SK-MEL-5 (cell line): Measurements from ENCODE around the gene BMP4. TPM values are rescaled to one million over a fixed set of nuclear protein-coding genes. Genes with fewer than 3 reads are reported as not detected.

Experiments
- DNase-seq: peaks from one replicate; pipeline ENCODE4 v3.0.0-alpha.2; 2016; ENCODE audit warnings: low read depth, low spot score
- in situ Hi-C: cut with HindIII; loops from 2 replicates; pipeline ENCODE4 v1.10.0; 2016; ENCODE audit warnings: low sequenced_read_pairs, high pct_unique_total_duplicates, low pct_unique_long_range_greater_than_20kb
- total RNA-seq: library from RNA; depleted of rRNA; stranded (reverse); fragments of >200 nt; shearing (Covaris generic); gene quantifications from 2 replicates; pipeline ENCODE4 v1.2.3, GENCODE V29; 2014

The BMP4 gene
- total RNA-seq, 1 experiment from 2014 or later = 2.8 TPM

DNA sequence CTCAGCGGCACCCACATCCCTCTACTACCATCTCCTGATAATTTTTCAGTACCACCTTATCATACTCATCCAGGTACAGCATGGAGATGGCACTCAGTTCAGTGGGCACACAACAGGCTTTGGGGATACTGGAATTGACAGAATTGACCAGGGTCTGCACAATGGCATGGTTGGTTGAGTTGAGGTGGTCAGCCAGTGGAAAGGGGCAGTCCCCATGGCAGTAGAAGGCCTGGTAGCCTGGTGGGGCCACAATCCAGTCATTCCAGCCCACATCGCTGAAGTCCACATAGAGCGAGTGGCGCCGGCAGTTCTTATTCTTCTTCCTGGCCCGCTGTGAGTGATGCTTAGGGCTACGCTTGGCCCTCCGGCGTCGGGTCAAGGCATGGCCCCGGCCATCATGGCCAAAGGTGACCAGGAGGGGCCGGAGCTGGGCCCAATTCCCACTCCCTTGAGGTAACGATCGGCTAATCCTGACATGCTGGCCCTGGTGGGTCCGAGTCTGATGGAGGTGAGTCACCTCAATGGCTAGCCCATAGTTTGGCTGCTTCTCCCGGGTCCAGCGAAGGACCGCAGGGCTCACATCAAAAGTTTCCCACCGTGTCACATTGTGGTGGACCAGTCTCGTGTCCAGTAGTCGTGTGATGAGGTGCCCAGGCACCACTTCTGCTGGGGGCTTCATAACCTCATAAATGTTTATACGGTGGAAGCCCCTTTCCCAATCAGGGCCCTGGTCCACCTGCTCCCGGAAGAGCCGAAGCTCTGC, 6.4 kb downstream of the BMP4 start:
- in situ Hi-C loops = no loop called here

DNA sequence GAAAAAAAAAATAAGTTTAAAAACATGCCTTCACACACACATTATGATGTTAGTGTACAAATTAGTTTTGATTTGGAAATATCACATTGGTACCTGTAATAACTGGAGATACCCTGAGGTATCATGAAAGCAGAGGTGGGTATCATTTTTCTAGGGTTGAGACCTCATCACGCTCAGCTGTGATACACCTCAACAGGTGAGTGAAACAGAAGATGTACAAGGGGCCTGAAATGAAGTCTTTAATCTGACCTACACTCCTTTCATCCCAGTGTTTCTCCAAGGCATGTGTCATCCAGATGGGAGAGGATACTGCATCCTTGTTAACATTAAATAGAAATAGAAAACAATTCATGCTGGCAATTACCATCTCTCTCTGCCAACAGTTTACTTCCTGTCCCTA, 7.4 kb downstream of the BMP4 start:
- DNase-seq = no peak
- in situ Hi-C loops = no loop called here

More for the DNA sequence above, 6.4 kb downstream of the BMP4 start:
- no peak for DNase-seq

DNA sequence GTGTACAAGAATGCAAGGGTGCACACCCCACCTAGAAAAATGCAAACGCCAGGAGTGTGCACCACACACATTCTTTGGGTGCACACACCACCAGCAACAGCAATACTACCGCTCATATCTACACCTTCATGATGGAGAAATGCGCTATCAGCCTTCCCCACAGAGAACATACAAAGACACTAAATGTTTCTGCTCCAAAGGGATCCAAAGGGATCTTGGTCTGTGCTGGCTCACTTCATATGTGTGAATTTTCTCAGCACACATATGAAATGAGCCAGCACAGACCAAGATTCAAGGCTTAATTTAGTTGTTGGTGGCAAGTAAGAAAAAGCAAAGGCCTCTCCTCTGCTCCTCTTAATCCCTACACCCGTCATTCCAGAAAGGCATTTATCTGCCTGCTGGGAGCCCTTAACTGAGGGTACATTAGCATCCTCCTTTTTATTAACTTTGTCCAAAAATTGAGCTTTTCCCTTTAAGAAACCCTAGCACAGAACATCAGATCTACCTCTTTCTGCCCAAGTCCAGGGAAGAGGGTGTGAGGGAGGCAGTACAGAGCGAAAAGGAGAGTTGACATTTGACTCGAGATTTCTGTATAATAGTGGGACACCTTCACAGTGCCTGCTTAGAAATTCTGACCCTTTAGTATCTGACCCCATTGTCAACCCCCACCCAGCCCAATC, 8.3 kb downstream of the BMP4 start:
- DNase-seq = no peak
- in situ Hi-C loops = no loop called here

DNA sequence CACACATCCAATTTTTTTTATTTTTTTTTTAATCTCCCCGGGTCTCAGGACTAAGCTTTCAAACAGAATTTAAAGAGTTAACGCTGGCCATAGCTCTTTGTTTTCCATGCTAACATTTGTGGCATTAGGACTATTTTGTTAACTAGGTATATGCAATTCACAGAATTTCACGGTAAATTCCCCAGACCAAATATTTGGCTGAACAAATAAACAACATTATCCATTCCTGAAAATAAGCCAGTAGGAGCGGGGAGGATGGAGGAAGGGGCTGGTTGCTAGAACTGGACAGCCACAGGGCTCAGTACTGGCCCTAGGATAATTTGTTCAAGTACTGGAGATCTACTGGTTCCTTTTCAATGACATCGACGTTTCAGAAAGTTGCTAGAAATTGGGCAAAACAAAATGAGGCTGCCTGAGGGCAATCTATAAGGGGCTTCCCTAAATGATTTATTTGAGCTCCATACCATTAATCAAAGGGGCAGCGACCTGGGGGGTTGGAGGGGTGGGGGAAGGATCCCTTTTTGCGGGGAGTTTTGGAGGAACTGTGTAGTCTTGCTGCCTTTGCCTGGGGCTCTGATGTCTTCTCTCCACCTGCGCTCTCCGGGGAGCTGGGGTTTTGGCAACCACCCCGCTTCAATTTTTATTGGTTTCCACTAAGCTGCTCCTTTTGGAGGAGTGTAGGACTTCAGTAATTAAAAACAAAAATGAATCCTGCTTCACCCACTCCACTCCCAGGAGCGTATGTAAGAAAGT, 9.0 kb downstream of the BMP4 start:
- in situ Hi-C loops = no loop called here
- DNase-seq = no peak

DNA sequence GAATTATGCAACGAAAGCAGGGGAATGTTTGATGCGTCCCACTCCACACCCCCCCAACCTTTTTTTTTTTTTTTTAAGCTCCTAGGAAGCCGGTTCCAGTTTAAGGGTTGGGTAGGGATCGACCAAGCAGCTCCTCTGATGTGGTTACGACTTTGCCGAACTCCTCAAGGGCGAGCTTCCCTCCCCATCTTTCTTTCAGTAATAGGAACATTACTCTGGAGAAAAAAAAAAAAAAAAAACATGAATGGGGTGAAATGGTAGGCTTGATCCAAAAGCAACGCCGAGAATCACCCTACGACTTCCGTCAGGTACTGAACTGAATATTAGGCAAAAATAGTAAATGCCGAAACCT, 9.6 kb downstream of the BMP4 start:
- no peak for DNase-seq
- in situ Hi-C loops = no loop called here

DNA sequence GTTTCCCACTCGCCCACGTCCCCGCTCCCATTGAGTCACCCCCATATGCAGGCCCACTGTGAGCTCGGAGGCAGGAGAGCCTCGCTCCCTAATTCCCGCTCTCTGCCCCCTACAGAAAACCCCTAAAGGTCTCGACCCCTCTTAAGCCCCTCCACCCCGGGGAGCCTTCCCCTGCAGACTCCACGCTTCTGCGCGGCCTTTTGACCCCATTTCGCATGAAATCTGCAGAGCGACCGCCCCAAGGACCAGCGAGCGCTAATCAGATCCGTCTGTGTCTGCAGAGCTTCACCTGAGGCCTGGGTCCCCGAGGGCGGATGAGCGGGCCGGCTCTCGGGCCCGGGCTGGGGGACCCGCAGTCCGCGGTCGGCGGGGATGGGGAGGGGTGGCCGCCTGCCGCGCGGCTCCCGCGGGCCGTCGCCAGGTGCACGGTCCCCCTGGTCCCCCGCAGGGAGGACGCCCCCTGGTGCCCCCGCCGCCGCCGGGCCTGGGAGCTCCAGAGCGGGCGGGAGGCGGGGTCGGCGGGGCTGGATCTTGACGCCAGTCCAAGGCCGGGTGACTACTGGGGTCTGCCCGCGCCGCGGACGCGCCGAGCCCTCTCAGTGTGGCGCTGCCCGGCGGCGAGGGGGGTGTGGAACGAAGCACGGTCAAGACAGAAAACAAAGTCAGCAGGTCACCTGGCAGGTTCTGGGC, 10.1 kb downstream of the BMP4 start:
- in situ Hi-C loops = no loop called here

DNA sequence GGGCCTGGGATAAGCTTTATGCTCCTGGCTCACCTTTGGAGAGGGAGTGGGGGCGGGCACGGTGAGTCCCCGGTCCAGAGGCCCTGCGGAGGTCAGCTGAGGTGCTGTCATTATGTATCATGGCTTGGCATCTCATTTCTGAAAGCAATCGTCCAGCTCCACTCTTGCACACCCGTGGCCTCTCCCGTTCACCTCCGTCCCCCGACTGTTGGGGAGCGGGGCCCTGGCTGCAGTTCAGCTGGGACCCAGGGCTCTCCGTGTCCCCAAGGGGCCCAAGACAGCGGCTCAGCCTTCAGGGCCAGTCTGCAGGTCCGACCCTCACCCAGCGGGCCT, 10.6 kb downstream of the BMP4 start:
- in situ Hi-C loops = no loop called here
- DNase-seq = no peak

More for the DNA sequence above, 10.1 kb downstream of the BMP4 start:
- no peak for DNase-seq

DNA sequence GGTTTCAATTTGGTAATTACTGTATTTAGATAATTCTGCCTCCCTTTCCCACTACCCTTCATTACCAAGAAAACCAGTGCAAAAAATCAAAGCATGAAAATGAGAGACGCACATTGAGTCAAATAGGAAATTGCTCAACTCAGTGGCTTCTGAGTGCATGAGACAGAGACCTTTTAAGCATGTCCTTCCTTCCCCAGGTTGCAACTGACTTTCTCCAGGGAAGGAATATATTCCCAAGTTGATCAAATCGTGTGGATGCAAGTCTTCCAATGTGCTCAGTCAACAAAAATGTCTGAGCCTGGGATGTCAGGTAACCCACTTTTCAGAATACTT, 12.9 kb downstream of the BMP4 start:
- in situ Hi-C loops = no loop called here
- DNase-seq = no peak

- in situ Hi-C loops = no loop called here
- no peak for DNase-seq
Observed at GRCh38 chr14:53942970-53943750, 13.5 kb downstream of the BMP4 start.

- in situ Hi-C loops = no loop called here
Observed at GRCh38 chr14:53938136-53938837, 18.3 kb downstream of the BMP4 start.

DNA sequence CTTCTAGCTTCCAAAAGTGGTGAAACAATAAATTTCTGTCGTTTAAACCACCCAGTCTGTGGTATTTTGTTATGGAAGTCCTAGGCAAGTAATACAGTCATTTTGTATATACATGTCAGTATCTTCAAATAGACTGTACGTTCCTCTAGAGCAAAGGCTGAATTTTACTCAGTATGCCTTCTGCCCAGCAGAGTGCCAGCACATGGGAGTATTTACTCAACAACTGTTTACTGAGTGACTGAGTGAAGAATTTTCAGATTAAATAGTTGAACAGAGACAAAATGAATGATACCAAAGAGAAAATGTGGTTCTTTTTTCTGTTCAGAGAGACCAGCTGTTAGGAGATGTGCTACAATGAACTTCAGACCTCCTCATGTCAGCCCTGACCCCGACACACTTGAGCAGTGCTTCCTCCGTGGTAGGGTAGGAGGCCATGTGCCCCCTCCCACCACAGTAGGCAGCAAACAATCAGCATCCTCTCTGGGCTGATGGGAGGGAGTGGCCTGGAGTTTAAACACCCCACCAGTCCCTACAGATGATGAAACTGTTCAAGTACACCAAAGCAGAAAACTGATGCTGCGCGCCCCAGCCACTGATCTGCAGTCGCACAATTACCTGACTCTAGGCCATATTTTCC, 21.7 kb downstream of the BMP4 start:
- DNase-seq = no peak
- in situ Hi-C loops = no loop called here

More at GRCh38 chr14:53938136-53938837, 18.3 kb downstream of the BMP4 start:
- DNase-seq = no peak

GRCh38 chr14:53932966-53933365, 23.7 kb downstream of the BMP4 start:
- no peak for DNase-seq
- in situ Hi-C loops = no loop called here

DNA sequence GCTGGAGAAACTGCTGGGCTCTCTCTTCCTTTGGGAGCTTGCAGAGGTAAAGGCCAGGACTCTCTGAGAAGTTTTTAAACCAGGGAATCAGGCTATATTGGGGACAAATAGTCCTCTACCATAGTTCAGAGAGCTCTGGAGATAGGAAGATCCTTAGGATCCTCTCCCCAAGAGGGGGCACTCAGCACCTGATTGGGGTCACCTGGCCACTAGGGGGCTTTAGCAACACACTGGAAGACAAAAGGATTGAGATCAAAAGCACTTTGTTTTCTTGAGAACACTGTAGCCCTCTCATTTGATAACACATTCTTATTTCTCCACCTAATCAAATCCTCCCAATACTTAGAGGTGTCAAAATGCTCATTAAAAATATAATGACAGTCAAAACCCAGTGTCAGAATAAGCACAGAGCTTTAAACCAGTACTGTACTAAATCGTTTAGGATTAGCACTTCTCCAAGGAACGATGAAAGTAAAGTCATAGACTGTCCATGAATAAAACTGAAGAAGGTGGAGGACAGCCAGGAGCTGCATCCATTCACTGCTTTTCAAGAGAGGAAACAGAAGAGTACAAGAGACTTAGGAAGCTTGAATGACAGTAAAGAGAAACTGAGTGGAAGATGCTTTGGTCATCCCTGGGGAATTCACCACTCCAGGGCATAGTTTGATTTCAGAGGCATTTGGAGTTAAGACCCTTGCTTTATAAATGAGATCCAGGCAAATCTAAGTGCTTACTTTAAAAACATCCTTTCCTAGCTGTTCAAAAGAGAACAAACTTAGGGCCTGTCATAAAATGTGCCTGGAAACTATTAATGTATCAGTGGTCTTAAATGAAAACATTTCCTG, 26.5 kb downstream of the BMP4 start:
- DNase-seq = peak; percentile 12
- in situ Hi-C loops = no loop called here

- DNase-seq = no peak
- in situ Hi-C loops = no loop called here
Observed at GRCh38 chr14:53927171-53927570, 29.5 kb downstream of the BMP4 start.

DNA sequence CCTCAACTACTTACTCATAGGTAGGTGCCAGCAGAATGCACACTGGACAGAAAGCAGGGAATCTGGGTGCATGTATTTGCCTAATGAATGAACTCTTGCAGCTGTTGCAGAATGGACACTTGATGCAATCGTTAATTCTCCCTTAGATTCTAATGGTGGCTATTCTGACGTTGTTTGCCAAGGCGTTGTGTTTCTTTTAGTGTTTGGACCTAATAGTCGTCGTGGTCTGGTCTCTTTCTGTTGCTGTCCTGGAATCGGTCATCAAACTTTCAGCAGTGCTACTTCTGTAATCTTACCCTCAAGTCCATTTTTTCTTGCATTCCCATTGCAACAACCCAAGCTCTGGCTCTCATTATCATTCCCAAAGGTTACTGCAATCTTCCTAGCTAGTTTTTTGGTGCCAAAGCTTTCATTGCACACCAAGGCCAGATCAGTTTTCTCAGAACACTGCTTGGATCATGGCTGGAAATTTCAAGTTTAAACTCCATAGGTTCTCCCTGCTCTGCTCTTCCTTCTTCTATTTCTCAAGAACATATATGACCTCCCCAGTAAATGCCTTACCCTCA, 31.3 kb downstream of the BMP4 start:
- no peak for DNase-seq
- in situ Hi-C loops = no loop called here

DNA sequence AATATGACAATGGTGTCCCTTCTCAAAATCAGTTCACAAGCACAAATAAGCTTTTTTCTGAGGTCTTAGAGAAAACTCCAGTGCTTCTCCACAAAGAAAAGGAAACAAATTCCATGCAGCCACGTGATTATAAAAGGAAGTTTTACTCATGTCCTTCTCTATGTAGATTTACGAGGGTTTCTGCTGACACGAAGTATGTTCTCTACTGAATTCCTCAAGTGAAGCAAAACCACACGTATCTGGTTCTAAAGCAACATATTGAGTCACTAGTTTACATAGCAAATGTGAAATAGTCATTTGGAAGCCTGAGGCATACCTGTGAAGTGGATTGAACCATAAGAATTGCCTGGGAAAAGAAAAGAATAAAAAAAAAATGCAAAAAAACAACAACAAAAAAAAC, 31.9 kb downstream of the BMP4 start:
- in situ Hi-C loops = no loop called here
- DNase-seq = no peak
